Hematopoietic multipotent progenitor cell treated with erythropoietin and hydrocortisone succinate and interleukin-3 and kit ligand, for 8 days (in vitro differentiated cells): Measurements from ENCODE around the gene OSBPL1A.
A peak's percentile ranks its signal among the peaks of the same experiment; 100 is the strongest.
"Not testable (repeated sequence)": the region's sequence is repeated elsewhere in the genome, so short reads cannot be mapped to it uniquely, and the experiment has no call there.

Source experiments
- DNase-seq: peaks from one replicate; pipeline ENCODE4 v3.0.0-alpha.2; 2015

The OSBPL1A gene

DNA sequence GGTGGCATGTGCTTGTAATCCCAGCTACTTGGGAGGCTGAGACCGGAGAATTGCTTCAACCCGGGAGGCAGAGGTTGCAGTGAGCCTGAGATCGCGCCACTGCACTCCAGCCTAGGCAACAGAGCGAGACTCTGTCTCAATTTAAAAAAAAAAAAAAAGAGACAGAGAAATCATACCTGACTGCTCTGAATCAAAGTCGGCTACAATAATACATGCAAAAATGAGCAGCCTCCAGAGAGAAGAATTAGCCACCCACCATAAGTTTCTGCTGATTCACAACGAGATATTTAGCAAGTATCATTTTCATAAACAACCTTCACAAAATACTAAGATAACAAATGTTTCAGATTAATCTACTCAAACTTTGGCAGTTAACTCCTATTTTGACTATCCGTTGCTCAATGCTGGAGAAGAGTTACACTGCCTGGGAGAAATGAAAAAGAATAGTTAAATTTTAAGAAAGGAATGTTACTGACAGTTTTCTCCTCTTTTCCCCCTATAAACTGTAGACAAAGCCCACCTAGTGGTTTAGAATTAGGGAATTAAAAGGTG is 1.5 kb downstream of the OSBPL1A start:
- DNase-seq = peak; percentile 17

DNA sequence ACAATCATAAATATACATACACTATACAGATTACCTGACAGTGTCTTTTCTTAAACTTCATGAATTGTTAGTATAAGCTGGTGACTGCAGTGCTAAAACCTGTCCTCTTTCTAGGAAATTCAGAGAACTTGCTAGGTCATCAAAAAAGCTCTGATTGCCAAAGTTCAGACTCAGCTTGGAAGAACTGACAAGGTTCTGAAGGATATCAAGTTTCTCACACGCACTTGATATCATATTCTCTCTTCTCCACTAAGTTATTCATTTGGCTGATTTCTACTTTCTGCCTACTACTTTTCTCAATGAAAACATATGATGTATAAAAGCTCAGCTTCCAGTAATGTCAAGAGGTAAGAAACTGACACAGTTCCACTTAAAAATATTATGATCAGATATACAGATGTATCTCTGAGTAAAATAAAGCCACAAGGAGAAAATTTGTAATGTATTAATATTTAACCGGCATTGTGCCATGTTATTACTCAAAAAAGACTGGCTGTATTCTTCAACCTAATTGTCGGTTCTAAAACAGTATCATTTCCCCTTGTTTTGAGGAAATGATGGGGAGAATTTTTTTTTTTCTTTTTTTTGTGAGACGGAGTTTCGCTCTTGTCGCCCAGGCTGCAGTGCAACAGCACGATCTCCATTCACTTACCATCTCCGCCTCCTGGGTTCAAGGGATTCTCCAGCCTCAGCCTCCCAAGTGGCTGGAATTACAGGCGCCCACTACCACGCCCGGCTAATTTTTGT is 2.4 kb downstream of the OSBPL1A start:
- DNase-seq = peak; percentile 64

DNA sequence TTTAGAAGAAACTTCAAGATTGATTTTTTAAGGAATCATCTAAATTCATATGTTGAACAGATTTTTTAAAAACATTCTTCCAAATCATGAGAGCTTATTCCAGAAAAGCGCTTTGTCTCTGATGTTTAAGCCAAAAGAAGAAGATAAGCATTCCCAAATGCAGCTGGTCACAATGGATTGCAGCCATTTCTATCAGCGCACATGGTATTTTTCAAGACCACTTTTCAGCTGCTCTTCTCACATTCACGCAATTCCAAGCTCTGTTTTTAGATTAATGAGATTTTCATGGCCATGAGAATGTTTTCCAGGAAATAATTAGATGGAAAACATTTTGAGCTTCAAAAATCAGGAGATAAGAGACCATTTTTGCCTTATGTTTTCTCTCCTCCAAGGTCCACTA is 8.7 kb downstream of the OSBPL1A start:
- no peak for DNase-seq

DNA sequence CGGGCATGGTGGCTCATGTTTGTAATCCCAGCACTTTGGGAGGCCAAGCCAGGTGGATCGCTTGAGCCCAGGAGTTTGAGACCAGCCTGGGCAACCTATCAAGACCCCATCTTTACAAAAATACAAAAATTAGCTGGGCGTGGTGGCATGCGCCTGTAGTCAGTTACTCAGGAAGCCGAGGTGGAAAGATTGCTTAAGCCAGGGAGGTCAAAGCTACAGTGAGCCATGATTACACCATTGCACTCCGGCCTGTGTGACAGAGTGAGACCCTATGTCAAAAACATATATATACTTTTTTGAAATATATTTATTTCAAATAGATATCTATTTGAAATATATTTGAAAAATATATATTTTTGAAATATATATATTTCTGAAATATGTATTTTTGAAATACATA is 10.9 kb downstream of the OSBPL1A start:
- no peak for DNase-seq

DNA sequence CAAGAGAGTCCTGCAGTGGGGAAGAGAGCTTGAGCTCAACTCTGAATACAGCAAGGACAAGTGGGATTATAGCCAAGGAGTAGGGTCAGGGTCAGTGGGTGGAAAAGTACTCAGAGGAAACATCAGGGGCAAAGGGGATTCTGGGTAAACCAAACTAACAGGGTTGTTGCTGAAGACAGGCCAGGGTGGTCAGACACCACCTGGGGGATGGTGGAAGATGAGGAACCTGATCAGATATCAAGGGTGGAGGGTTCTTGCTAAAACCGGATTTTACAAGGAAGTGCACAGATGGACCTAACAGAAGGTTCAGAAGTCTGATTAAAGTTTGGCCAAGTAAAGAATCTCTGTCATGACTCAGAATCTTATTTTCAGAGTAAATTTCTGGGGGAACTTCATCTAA is 16.5 kb downstream of the OSBPL1A start:
- no peak for DNase-seq

DNA sequence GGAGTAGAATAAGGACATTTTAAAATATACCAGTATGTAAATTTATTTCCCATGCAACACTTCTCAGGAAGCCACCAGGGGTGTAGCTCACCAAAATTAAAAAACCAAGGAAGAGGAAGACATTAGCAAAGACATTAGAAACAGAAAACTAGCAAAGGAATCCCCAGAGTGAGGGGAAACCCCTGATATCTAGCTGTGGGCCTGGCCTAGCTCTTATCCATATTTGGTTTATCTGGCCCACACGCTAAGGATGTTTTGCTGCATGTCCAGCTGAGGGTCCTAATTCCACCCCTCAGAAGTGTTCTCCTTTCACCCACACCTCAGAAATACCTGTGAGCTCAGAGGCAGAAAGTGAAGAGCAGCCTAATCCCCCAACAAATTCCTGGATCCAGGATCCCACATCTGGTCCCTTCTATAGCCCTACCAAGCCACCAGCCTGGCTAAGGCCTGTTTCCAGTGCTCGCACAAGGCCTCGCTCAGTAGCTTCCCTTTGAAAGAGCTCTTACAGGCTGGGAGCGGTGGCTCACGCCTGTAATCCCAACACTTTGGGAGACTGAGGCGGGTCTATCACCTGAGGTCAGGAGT is 17.4 kb downstream of the OSBPL1A start:
- no peak for DNase-seq

DNA sequence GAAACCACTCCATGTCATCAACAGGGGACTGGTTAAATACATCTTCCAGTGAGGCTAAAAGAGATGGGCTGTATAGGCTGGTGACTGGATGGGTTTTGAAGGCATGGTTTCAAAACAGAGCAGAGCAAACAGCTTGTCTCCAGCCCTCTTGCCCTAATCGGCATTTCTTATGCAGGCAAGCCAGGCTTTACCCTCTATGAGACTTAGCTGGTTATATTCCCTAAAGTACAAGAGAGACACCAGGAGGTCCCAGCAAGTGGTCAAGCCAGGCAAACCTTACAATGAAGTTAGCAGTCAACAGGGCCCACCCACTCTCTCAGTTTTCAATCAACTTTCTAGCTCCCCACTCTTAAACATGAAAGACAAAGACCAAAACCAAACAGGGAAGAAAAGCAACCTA is 19.0 kb downstream of the OSBPL1A start:
- DNase-seq = no peak

DNA sequence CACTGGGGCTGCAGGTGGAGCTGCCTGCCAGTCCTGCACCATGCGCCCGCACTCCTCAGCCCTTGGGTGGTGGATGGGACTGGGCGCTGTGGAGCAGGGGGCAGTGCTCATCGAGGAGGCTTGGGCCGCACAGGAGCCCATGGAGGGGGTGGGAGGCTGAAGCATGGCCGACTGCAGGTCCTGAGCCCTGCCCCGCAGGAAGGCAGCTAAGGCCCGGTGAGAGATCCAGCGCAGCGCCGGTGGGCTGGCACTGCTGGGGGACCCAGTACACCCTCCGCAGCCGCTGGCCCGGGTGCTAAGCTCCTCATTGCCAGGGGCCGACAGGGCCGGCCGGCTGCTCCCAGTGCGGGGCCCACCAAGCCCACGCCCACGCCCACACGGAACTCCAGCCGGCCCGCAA is 21.1 kb downstream of the OSBPL1A start:
- DNase-seq = not testable (repeated sequence)

DNA sequence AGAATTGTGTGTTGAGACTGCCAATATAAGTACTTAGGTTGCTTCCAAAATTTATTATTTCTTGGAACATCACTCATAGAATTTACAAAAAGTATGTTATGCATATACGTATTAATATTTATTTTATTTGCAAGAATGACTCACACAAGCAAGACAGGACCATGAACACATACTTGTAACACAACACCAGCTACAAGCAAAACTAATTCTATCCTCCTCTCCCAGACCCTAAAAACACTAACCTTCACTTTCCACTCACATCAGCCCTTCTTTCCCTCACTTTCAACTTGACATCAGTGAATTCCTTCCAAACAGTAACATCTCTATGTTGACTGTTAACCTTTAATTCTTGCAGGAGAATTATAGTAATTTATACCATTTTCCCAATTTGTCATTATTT is 24.3 kb downstream of the OSBPL1A start:
- no peak for DNase-seq

DNA sequence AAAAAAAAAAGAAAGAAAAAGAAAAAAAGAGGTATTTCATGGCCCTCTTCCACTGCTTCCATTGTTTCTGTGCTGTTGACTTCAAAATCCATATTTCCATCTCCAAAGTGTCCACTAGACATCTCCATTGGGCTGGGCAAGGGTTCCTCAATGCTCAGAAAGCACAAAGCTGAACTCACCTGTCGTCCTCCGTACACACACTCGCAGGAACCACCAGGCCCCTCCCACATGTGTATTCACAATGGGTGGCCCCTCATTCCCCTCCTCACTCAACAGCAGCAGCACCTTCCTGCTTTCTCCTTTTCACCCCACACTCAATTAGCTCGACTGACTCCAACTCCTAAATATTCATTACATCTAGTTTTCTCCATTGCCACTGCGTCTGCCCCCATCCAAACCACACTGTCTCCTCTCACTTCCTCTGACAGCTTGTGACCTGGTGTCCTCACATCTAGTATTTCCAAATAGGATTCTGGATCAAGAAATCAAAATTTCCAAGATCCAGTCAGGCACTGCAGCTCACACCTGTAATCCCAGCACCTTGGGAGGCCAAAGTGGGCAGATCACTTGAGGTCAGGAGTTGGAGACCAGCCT is 25.2 kb downstream of the OSBPL1A start:
- no peak for DNase-seq

DNA sequence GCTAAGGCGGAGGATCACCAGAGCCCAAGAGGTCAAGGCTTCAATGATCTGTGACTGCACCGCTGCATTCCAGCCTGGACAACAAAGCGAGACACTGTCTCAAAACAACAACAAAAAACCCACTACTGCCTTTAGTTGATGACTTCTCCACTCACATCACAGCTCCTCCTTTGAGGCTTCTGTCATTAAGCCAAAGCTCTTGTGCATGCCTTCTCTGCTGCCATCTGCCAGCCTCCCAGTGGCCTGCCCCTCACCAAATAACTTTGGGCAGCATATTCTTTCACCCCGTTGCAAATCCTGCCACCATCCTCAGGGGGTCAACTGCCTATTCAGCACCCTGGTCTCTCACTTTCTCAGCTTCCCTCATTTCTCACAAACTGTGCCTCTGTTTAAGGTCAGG is 27.5 kb downstream of the OSBPL1A start:
- no peak for DNase-seq

DNA sequence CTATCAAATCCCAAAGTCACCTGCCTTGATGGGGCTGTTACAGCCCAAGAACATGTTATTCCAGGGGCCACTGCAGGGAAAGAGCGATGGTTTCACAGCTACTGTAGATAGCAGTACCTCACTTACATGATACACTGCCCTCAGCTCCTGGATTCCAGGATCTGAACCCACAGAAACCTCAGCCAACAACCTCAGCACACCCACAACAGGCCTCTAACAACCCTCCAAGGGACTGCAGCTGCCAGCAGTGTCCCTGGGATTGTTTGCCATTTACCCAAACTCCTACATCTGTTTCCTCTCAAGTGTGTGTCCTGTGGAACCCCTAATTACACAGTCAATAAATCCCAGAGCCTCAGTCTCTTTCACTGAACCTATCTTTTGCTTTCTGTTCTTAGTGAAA is 28.2 kb downstream of the OSBPL1A start:
- no peak for DNase-seq

DNA sequence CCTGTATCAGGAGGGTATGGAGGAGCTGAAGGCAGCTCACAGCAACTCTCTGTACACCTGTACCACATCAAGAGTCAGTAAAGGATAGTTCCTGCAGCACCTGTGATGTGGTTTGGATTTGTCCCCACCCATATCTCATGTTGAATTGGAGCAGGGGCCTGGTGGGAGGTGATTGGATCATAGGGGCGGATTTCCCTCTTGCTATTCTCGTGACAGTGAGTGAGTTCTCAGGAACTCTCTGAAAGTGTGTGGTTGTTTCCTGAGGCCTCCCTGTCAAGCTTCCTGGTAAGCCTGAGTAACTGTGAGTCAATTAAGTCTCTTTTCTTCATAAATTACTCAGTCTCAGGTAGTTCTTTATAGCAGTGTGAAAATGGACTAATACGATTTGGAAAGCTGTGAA is 28.9 kb downstream of the OSBPL1A start:
- no peak for DNase-seq

DNA sequence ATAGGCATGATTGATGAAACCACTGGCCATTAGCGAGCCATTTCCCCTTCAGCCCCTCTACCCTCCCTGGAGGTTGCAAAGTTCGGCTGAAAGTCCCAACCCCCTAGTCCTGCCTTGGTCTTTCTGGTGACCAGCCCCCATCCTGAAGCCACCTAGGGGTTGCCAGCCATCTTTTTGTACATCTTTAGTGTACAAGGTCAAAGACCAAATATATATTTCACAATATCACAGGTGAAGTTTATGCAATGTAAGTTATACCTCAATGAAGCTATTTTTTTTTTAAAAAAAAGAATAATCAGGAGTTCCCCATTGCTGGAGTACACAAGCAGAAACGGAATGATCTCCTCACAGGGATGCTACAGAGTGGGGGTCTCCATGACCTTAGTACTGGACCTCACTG is 31.3 kb downstream of the OSBPL1A start:
- DNase-seq = no peak

DNA sequence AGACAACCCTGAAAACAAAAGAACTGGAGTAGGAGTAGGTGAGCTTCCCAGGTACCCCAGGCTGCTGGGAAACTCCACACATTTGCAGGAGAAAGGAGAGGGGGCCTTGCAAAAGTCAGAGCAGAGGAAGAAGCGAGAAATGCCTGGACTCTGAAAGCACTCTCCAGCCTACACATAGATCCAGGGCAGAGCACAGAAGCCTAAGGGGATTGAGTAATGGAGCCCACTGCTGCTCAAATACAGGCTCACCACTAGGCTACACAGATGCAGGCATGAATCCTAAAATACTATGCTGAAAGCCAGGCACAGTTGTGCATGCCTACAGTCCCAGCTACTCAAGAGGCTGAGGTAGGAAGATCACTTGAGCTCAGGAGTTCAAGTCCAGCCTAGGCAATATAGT is 33.4 kb downstream of the OSBPL1A start:
- no peak for DNase-seq

DNA sequence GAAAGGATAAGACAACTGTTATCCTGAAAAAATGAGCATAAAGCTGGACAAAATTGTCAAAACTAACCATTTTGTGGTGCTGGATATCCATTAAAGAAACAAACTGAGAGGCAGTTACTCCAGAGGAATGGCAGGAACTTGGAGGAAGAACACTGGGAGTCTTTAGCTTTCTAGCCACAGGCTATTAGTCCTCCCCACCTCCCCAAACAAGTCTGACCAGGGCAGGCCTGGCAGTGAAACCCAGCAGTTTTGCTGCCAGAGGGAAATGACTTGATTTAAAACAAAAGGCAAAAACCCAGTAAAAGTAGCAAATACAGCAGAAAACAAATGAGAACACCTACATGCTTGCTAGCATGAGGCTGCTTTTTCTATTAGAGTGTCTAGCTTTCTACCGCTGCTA is 34.9 kb downstream of the OSBPL1A start:
- no peak for DNase-seq

DNA sequence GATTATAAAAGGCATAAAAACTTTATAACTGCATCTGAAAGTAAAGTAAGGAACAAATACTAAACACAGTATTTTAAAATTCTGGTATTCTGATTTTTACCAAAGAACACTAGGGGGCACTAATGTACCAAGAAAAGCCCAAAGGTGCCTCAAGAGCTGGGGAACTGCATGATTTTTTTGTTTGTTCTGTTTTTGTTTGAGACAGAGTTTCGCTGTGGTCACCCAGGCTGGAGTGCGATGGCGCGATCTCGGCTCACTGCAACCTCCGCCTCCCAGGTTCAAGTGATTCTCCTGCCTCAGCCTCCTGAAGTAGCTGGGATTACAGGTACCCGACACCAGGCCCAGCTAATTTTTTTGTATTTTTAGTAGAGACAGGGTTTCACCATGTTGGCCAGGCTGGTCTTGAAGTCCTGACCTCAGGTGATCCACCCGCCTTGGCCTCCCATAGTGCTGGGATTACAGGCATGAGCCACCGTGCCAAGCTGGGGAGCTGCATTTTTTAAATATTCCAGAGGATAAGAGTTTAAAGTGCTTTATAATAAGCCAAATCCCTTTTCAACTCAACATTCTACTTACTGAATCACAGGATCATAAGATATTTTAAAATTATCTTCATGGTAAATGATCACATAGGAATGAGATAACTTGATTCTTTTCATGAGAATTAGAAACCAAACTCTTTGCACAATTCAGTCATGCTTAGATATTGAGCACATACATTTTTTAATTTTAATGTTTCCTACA is 37.7 kb downstream of the OSBPL1A start:
- DNase-seq = peak; percentile 78

DNA sequence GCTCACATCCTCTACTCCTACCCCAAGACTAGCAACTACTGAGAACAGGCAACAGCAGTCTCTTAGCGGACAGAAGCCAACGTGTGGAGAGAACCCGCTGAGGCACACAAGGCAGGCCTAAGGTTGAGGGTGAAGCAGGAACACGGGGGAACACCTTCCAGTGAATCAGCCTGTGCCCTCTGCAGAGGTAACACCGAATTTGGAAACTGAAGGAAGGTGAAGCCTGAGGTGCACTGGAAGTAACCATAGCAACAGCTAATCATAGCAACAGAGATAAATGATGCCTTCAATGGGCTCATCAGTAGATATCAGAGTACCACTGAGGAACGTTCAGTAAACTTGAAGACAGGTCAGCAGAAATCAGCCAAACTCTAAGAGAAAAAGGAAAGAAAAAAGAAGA is 43.3 kb downstream of the OSBPL1A start:
- no peak for DNase-seq

DNA sequence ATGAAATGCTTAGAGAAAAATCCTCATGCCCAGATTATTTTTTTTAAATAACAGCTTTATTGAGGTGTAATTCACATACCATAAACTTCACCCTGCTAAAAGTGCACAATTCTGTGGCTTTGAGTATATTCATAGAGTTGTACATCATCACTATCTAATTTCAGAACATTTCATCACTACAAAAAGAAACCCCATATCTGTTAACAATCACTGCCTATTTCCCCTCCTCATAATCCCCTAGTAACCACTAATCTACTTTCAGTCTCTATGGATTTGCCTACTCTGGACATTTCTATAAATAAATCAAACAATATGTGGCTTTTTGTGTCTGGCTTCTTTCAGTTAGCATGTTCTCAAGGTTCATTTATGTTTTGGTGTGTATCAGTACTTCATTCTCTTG is 51.4 kb downstream of the OSBPL1A start:
- no peak for DNase-seq

DNA sequence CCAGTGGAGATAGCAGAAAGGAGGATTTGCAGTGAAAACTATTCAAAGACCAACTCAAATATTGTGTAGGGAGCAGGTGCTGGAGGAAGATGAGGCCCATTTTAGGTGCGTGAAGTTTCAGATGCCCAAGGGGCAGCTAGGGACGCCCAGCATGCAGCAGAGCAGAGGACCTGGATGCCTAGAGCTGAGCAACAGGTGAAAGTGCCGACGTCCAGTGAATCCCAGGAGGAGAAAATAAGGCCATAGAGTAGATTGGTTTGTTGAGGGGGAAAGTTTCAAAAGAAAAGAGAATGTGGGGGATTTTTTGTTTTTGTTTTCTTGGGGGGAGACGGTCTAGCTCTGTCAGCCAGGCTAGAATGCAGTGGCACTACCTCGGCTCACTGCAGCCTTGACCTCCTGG is 53.1 kb downstream of the OSBPL1A start:
- DNase-seq = no peak

DNA sequence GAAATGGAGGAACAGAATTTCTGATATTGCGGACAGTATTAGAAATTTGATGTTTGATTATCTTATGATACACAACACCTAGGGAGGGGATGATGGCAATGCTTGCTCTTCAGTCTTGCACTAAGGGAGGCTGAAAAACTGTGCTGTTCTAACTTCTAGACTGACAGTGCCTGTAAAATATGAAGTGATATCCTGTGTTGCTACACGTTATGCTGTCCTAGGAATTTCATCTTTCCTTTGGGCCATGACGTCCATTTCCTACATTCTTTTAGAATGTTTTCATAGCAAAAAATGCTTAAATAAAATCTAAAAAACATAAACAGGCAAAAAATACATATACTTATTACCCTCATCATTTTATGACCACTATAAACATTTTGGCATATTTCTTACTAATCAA is 55.3 kb downstream of the OSBPL1A start:
- DNase-seq = no peak

DNA sequence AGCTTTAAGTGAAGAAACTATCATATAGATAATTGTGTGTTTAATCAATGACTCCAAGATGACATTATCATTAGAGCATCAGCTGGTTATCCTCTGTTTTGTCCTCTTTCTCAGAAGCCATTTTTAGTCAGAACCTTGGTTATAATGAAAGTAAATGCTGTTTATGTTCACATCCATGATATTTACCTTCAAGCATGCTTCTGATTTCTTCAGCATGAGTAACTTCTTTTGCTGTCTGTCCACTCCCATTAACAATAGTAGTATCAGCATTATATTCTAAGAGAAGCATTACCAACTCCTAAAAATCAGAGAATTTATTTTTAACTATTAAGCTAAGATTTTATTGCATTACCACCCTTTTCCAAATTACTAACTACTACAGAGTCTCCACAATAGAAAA is 56.3 kb downstream of the OSBPL1A start:
- DNase-seq = no peak

DNA sequence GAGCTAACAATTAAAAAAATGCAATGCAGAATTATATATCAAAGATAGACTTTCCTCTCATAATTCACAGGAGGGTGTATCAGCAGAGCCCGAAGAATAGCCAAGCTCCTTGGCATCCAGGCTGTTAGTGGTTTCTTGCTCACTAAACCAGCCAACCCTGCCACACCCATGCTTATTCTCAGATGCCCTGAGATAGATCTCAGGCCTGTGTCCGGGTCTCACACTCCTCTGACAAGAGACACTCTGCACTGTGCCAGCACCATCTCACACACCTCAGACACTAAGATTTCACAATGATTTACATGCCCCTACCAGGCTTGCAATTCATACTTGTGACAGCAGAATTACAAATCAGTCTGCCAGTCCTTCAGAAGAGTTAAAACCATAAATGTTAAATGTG is 64.5 kb downstream of the OSBPL1A start:
- peak; percentile 37 for DNase-seq

DNA sequence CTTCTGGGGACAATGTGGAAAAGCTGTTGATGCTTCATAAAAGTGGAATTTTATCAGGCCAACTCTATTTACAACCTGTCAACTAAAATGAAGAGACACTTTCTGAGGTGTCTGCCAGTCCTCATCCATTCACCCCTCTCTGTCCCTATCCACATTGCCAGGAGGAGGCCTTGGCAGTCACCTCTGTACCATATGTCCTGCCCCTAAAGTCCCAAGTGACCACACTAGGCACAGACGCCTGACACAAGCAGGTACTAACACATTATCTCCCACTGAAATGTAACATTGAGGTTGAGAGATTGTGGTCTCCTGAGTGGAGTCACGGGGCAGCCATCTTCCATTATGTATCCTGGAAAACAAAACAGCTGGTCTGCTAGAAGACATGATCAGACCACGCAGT is 71.4 kb downstream of the OSBPL1A start:
- DNase-seq = no peak
